HepG2 (cell line): ENCODE measurements around the gene ATG13. TPM values are rescaled to one million over a fixed set of nuclear protein-coding genes. Genes with fewer than 3 reads are reported as not detected.

Experiments used
- ISX ChIP-seq: sonication (generic); formaldehyde crosslinking; conservative IDR thresholded peaks from 2 replicates; pipeline ENCODE4 v1.5.0; 2020; ENCODE audit warnings: missing genetic modification reagents
- PHF21A ChIP-seq: sonication (generic); formaldehyde crosslinking; IDR thresholded peaks from 2 replicates; pipeline ENCODE4 v1.5.0; 2020; ENCODE audit warnings: mild to moderate bottlenecking, missing genetic modification reagents
- RBFOX2 ChIP-seq: fragments of 200-400 bp; formaldehyde crosslinking; IDR thresholded peaks from 2 replicates; pipeline ENCODE4 v1.6.1; 2017; ENCODE audit warnings: low read depth, mild to moderate bottlenecking, low read length
- REPIN1 ChIP-seq: sonication (generic); formaldehyde crosslinking; IDR thresholded peaks from 2 replicates; pipeline ENCODE4 v1.8.0; 2022; ENCODE audit warnings: missing genetic modification reagents, low read depth, mild to moderate bottlenecking, borderline replicate concordance
- SNAPC2 ChIP-seq: sonication (generic); formaldehyde crosslinking; IDR thresholded peaks from 2 replicates; pipeline ENCODE4 v1.8.1; 2022; ENCODE audit warnings: mild to moderate bottlenecking, missing genetic modification reagents
- SNRNP70 ChIP-seq: fragments of 200-400 bp; formaldehyde crosslinking; IDR thresholded peaks from 2 replicates; pipeline ENCODE4 v1.6.1; 2017; ENCODE audit warnings: mild to moderate bottlenecking, low read depth, low read length, moderate library complexity
- YEATS2 ChIP-seq: sonication (generic); formaldehyde crosslinking; IDR thresholded peaks from 2 replicates; pipeline ENCODE4 v1.4.0; 2020; ENCODE audit warnings: missing genetic modification reagents, borderline replicate concordance
- ZNF251 ChIP-seq: sonication (generic); formaldehyde crosslinking; IDR thresholded peaks from 2 replicates; pipeline ENCODE4 v1.9.0; 2021; ENCODE audit warnings: mild to moderate bottlenecking, missing genetic modification reagents
- ZNF34 ChIP-seq: sonication (generic); formaldehyde crosslinking; IDR thresholded peaks from 2 replicates; pipeline ENCODE4 v1.4.0; 2020; ENCODE audit warnings: mild to moderate bottlenecking, missing genetic modification reagents, borderline replicate concordance
- ZNF639 ChIP-seq: conservative IDR thresholded peaks from 2 replicates; pipeline ENCODE4 v1.6.1; 2018; ENCODE audit warnings: missing genetic modification reagents
- ZNF761 ChIP-seq: sonication (generic); formaldehyde crosslinking; conservative IDR thresholded peaks from 2 replicates; pipeline ENCODE4 v1.4.0; 2020; ENCODE audit warnings: mild to moderate bottlenecking, missing genetic modification reagents
- ZZZ3 ChIP-seq: sonication (generic); formaldehyde crosslinking; IDR thresholded peaks from 2 replicates; pipeline ENCODE4 v1.4.0; 2020; ENCODE audit warnings: missing genetic modification reagents, mild to moderate bottlenecking, borderline replicate concordance
- polyA plus RNA-seq, 8 experiments: library from polyadenylated mRNA; depleted of rRNA in 3 of 8; stranded (reverse) in 7 of 8; unstranded in 1 of 8; fragments of >200 nt; fragmentation: Illumina TruSeq in 4 of 8; extraction: Trizol in 4 of 8; gene quantifications; 2 replicates each; pipeline versions ENCODE4 v1.2.1 to v1.2.3, GENCODE V29; 2011 to 2016; ENCODE audit warnings: low read depth in 4 of 8, missing spikeins in 1 of 8, mixed read lengths in 1 of 8; ENCODE audit not compliant: insufficient read depth in 1 of 8
- total RNA-seq, 5 experiments: library from RNA; depleted of rRNA; stranded (reverse); fragments of >200 nt; fragmentation: Illumina TruSeq; extraction: Trizol; gene quantifications; 2 replicates each; pipeline ENCODE4 v1.2.3, GENCODE V29; 2016; ENCODE audit warnings: low read depth in 1 of 5
- TF ChIP-seq, protein P1 (sequence below): sonication (generic); formaldehyde crosslinking; IDR thresholded peaks from 2 replicates; pipeline ENCODE4 v1.8.1; 2022; ENCODE audit warnings: mild to moderate bottlenecking, missing genetic modification reagents
- TF ChIP-seq, protein P2 (sequence below): IDR thresholded peaks from 2 replicates; pipeline ENCODE4 v1.6.1; 2016; ENCODE audit warnings: control low read depth
- TF ChIP-seq, protein P3 (sequence below): sonication (generic); formaldehyde crosslinking; IDR thresholded peaks from 2 replicates; pipeline ENCODE4 v1.4.0; 2020; ENCODE audit warnings: mild to moderate bottlenecking, missing genetic modification reagents

ATG13 gene
- total and polyA plus RNA-seq, 2 of the 13 experiments (the other 11 are each of a cell fraction or from before 2014, with no cell fraction given): 55.0 to 77.3 TPM

- TF ChIP-seq, protein P1, sequence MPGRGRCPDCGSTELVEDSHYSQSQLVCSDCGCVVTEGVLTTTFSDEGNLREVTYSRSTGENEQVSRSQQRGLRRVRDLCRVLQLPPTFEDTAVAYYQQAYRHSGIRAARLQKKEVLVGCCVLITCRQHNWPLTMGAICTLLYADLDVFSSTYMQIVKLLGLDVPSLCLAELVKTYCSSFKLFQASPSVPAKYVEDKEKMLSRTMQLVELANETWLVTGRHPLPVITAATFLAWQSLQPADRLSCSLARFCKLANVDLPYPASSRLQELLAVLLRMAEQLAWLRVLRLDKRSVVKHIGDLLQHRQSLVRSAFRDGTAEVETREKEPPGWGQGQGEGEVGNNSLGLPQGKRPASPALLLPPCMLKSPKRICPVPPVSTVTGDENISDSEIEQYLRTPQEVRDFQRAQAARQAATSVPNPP (CRISPR knock-in tag): peak; percentile 85
- TF ChIP-seq SNAPC2 (CRISPR knock-in tag) (peak; percentile 53; the same call in 1 of the 2 replicates), PHF21A (peak; percentile 84), ISX (no peak), SNRNP70 (no peak), ZNF761 (CRISPR knock-in tag) (no peak), ZNF639 (CRISPR knock-in tag) (peak; percentile 77), ZNF34 (CRISPR knock-in tag) (peak; percentile 85; the same call in 1 of the 2 replicates), ZZZ3 (peak; percentile 81; the same call in 1 of the 2 replicates), ZNF251 (CRISPR knock-in tag) (no peak), REPIN1 (peak; percentile 91), RBFOX2 (peak; percentile 96), YEATS2 (peak; percentile 94)
- TF ChIP-seq, protein P2, sequence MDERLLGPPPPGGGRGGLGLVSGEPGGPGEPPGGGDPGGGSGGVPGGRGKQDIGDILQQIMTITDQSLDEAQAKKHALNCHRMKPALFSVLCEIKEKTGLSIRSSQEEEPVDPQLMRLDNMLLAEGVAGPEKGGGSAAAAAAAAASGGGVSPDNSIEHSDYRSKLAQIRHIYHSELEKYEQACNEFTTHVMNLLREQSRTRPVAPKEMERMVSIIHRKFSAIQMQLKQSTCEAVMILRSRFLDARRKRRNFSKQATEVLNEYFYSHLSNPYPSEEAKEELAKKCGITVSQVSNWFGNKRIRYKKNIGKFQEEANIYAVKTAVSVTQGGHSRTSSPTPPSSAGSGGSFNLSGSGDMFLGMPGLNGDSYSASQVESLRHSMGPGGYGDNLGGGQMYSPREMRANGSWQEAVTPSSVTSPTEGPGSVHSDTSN: no peak
- TF ChIP-seq, protein P3, sequence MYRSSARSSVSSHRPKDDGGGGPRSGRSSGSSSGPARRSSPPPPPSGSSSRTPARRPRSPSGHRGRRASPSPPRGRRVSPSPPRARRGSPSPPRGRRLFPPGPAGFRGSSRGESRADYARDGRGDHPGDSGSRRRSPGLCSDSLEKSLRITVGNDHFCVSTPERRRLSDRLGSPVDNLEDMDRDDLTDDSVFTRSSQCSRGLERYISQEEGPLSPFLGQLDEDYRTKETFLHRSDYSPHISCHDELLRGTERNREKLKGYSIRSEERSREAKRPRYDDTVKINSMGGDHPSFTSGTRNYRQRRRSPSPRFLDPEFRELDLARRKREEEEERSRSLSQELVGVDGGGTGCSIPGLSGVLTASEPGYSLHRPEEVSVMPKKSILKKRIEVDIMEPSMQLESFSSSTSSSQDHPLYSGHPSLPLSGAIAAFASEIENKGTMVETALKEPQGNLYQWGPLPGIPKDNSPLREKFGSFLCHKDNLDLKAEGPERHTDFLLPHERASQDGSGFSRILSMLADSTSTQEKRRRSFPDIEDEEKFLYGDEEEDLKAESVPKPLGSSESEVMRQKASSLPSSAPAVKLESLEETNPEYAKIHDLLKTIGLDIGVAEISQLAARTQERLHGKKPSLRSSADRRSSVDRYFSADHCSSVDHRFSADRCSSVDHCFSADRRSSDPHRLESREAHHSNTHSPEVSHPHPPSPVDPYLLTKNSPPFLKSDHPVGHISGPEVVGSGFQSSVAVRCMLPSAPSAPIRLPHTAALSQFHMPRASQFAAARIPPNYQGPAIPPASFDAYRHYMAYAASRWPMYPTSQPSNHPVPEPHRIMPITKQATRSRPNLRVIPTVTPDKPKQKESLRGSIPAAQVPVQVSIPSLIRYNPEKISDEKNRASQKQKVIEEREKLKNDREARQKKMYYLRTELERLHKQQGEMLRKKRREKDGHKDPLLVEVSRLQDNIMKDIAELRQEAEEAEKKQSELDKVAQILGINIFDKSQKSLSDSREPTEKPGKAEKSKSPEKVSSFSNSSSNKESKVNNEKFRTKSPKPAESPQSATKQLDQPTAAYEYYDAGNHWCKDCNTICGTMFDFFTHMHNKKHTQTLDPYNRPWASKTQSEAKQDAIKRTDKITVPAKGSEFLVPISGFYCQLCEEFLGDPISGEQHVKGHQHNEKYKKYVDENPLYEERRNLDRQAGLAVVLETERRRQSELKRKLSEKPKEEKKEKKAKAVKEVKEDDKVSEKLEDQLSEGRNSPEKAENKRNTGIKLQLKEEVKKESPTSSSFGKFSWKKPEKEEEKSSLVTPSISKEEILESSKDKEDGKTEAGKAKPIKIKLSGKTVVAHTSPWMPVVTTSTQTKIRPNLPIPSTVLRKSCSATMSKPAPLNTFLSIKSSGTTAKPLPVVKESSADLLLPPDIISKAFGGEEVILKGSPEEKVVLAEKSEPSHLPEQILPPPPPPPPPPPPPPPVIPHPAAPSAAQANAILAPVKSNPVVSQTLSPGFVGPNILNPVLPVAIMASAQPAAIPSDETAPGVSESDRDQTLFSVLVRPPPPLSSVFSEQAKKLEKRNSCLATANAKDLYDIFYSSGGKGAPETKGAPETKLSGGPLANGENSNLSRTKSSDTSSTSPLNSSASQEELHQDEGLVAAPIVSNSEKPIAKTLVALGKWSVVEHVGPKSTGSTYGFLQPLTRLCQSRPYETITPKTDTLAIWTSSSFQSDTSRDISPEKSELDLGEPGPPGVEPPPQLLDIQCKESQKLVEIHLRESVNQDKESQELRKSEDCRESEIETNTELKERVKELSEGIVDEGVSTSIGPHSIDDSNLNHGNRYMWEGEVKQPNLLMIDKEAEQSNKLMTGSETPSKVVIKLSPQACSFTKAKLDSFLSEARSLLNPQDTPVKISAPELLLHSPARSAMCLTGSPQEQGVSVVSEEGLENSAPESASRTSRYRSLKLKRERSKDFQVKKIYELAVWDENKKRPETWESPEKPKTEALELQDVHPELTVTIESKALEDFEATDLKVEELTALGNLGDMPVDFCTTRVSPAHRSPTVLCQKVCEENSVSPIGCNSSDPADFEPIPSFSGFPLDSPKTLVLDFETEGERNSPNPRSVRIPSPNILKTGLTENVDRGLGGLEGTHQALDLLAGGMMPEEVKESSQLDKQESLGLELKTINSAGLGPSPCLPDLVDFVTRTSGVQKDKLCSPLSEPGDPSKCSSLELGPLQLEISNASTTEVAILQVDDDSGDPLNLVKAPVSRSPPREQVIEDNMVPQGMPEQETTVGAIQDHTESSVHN (CRISPR knock-in tag): 0 out of 2 replicates have a peak, but pooled peaks have one; percentile 62
Observed at GRCh38 chr11:46700241-46701077, 83.1 kb downstream of the ATG13 start, which contains the start of the genes ARHGAP1 and ZNF408 (continued).
